Stimulated activated CD4-positive, alpha-beta T cell treated with anti-CD3 and anti-CD28 coated beads, Interleukin-1b, Interleukin-23, amount 100 ng/mL, for 24 hours (primary cell): ENCODE data around the gene PRKCB.

Experiments
- DNase-seq, 4 experiments: peaks; one replicate each; pipeline ENCODE4 v3.0.0-alpha.2; 2020; ENCODE audit warnings: low read depth in 4 of 4, low spot score in 1 of 4

The PRKCB gene

GRCh38 chr16:24152826-24153225, 317.0 kb downstream of the PRKCB start:
- DNase-seq: no peak

- DNase-seq: no peak
Observed at GRCh38 chr16:24156777-24157176, 321.0 kb downstream of the PRKCB start.

- DNase-seq: no peak
Observed at GRCh38 chr16:24163935-24164334, 328.2 kb downstream of the PRKCB start.

GRCh38 chr16:24164416-24164815, 328.6 kb downstream of the PRKCB start:
- DNase-seq: no peak

- no peak for DNase-seq
Observed at GRCh38 chr16:24165273-24165672, 329.5 kb downstream of the PRKCB start.

GRCh38 chr16:24166661-24167528, 331.1 kb downstream of the PRKCB start:
- DNase-seq: no peak

- no peak for DNase-seq
Observed at GRCh38 chr16:24168856-24169255, 333.1 kb downstream of the PRKCB start.

GRCh38 chr16:24170407-24170806, 334.6 kb downstream of the PRKCB start:
- DNase-seq: no peak

GRCh38 chr16:24174504-24174903, 338.7 kb downstream of the PRKCB start:
- DNase-seq: no peak

- DNase-seq: no peak
Observed at GRCh38 chr16:24174957-24175356, 339.2 kb downstream of the PRKCB start.

- no peak for DNase-seq
Observed at GRCh38 chr16:24178496-24178895, 342.7 kb downstream of the PRKCB start.

GRCh38 chr16:24180451-24180850, 344.7 kb downstream of the PRKCB start:
- DNase-seq: no peak

GRCh38 chr16:24188021-24188542, 352.3 kb downstream of the PRKCB start:
- DNase-seq: no peak

GRCh38 chr16:24188751-24189318, 353.1 kb downstream of the PRKCB start:
- DNase-seq: no peak

GRCh38 chr16:24189941-24190340, 354.2 kb downstream of the PRKCB start:
- no peak for DNase-seq

GRCh38 chr16:24191876-24192402, 356.2 kb downstream of the PRKCB start:
- no peak for DNase-seq

- DNase-seq: no peak
Observed at GRCh38 chr16:24195221-24195620, 359.4 kb downstream of the PRKCB start.

- DNase-seq: no peak
Observed at GRCh38 chr16:24198807-24199533, 363.2 kb downstream of the PRKCB start.

- DNase-seq: no peak
Observed at GRCh38 chr16:24203675-24204074, 367.9 kb downstream of the PRKCB start.

- DNase-seq: no peak
Observed at GRCh38 chr16:24204150-24204665, 368.4 kb downstream of the PRKCB start.

GRCh38 chr16:24206926-24207325, 371.1 kb downstream of the PRKCB start:
- no peak for DNase-seq
